ENCODE results near the gene NANS. TPM values are rescaled to one million over a fixed set of nuclear protein-coding genes. Genes with fewer than 3 reads are reported as not detected.

Gene NANS
- total and polyA plus RNA-seq, 2 of the 8 experiments (the other 6 are each of a cell fraction or from before 2014, with no cell fraction given): 56.5 to 67.3 TPM

- TF ChIP-seq MAX (IDR thresholded peaks at IDR 0.05) (peak; percentile 99), CHD1 (IDR thresholded peaks at IDR 0.05; ENCODE audit: low read depth, low read length) (no peak), CTCF (IDR thresholded peaks at IDR 0.05; ENCODE audit: control extremely low read depth in 1 of 3, insufficient read depth in 1 of 3, low read depth in 1 of 3, low read length in 3 of 3) (peak in 1 of 3 experiments; percentile 15; a peak in 1 of 4 replicates), EGR1 (IDR thresholded peaks at IDR 0.05; ENCODE audit: borderline replicate concordance, low read depth, low read length) (no peak; the same call in 1 of the 2 replicates), CBX5 (IDR thresholded peaks at IDR 0.05; ENCODE audit: low read depth, low read length) (no peak), RNF2 (IDR thresholded peaks at IDR 0.05; ENCODE audit: borderline replicate concordance, low read depth, low read length, missing control alignments, poor library complexity, severe bottlenecking) (peak; percentile 34)
These were observed 62.4 kb downstream of the NANS start, which contains the start of gene TRIM14 (continued) for GRCh38 chr9:98118640-98119601.
